Femur (tissue), 1 donor: ENCODE results near the gene PLSCR2.
"Not testable (repeated sequence)": the region's sequence is repeated elsewhere in the genome, so short reads cannot be mapped to it uniquely, and the experiment has no call there.

Experiments used
- DNase-seq: peaks from one replicate; pipeline ENCODE4 v3.0.0-alpha.2; 2017

The PLSCR2 gene

DNA sequence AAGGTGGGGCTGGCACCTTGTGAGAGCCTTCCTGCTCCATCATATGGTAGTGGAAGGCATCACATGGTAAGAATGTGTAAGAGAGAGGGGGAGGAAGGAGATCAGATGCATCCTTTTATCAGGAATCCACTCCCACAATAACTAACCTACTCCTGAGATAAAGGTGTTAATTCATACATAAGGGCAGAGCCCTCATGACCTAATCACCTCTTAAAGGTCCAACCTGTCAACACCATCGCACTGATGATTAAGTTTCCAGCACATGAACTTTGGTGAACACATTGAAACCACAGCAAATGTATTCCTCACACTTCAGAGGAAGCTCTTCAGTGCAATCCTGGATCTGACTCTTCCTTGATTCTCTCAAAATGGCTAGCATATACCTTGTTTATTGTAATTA is 55.4 kb downstream of the PLSCR2 start:
- no peak for DNase-seq

DNA sequence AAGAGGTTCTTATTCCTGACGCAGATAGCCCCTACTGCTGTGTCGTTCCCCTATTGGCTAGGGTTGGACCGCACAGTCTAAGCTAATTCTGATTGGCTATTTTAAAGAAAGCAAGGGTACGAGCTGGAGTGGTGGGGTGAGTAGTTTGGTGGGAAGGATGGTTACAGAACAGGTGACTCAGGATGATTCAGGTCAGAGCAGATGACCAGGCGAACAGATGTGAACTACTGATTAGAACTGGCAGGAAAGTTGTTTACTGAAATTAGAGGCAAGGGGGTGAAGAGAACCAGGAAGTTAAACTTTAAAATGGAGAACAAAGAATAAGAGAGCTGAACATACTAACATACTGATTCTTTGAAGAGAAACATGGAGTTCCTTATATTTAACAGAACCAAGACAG is 56.6 kb downstream of the PLSCR2 start:
- DNase-seq, result not testable (repeated sequence)

DNA sequence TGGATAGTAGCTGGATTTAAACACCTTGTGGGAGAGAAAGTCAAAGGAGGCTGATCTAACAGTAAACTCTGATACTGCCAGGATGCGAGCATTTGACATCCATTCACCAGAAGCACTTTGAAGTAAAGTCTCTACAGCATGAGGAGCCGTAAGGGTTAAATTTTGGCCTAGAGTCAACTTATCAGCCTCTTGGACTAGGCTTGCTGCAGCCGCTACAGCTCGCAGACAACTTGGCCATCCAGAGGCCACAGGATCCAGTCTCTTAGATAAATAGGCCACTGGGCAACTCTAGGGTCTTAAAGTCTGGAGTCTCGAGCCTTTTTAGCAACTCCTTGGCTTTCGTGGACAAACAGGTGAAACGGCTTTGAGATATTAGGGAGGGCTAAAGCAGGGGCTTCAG is 61.4 kb downstream of the PLSCR2 start:
- no peak for DNase-seq

GRCh38 chr3:146404436-146404835 is 64.9 kb downstream of the PLSCR2 start:
- no peak for DNase-seq

GRCh38 chr3:146403792-146404191 is 65.6 kb downstream of the PLSCR2 start:
- DNase-seq, result no peak

DNA sequence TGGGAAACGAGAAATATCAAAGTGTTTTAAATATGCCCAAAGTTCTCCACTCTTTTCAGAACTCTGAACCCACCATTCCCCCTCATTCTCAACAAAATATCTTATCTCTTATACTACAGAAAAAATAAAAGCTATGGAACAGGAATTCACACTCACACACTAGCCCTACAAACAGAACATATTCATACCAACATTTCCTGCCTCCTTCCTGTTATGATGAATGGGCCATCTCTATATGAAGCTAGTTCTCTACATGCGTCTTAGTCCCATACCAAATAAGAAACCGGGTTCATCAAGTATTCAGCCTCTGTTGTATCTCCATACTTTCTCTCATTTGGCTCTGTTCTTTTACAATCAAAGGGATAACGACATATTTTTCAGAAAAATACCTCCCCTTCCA is 72.6 kb downstream of the PLSCR2 start:
- no peak for DNase-seq

- no peak for DNase-seq
Measured at GRCh38 chr3:146395164-146395563, 74.2 kb downstream of the PLSCR2 start.

DNA sequence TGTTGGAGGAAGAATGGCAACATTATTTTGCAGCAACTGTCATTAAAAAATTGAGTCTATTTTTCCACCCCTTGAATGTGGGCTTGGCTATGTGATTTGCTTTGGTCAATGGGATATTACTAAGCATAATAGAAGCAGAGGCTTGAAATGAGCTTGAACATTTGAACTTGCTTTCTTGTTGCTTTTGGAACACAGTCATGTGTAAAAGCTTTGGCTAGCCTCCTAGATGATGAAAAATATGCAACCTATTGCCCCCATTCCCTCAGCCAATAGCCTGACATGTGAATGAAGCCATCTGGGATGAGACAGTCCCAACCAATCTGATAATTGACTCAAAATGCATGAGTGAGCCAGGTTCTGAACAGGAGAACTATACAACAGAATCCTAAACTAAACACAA is 78.4 kb downstream of the PLSCR2 start:
- DNase-seq, result peak; percentile 23

- DNase-seq, result no peak
Measured at GRCh38 chr3:146390006-146390772, 79.2 kb downstream of the PLSCR2 start.

DNA sequence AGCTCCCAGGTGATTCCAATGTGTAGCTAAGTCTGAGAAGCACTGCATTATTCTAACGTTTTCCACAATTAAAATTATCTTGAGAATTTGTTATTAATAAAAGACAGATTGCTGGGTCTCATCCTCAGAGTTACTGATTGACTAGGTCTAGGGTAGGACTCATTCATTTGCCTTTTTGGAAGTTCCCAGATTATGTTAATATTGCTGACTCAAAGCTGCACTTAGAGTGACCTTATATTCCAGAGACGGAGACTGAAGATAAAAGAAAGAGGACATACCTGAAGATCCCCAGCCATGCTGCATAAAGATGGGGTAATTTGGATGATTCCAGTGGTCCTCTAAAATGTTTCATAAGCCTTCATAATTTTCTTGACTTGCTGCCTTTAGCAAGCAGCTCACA is 81.8 kb downstream of the PLSCR2 start:
- no peak for DNase-seq

DNA sequence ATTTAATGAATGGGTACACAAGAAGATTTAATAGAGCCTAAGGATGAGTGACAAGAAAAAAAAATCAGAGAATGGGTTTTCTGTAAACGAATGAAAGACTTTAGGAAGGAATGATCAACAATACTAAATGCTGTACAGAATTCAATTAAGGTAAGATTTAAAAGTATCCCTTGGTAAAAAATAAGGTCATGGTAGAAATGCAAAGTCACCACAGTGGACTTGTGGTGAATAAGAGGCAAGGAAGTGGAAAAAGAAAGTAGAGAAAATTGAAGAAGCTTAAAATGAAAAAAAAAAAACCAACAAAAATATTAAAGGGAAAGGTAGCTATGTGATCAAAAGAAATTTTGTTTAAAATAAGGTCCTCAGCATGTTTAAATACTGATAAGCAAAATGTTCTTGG is 82.4 kb downstream of the PLSCR2 start:
- no peak for DNase-seq

GRCh38 chr3:146384786-146385185 is 84.6 kb downstream of the PLSCR2 start:
- DNase-seq, result no peak
